Measurements from ENCODE around the gene GLI3.

Gene GLI3

DNA sequence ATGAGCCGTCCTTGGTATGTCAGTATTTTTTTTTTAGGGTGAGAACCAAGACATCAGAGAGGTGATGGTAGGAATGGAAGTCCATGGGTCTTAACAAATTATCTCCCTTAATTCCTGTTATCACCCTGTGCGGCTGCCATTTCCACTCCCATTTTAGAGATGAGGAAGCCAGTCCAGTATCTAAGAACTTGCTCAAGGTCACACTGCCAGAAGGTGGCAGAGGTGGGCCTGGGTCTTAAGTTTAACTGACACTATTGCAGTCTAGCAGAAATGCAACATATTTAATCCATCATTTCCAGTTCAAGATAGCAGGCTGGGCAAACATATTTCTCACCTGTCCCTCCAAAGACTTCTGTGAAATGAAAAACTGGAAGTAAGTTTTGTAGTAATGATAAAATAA lies 108.3 kb downstream of the GLI3 start:
- Histone ChIP-seq H3K27me3 (ENCODE audit: low read depth) (no peaks in the 10 kb centered on the region), H3K4me3 (no peak overlapping the region), H3K9me3 (0 out of 2 replicates have a peak, but pooled peaks cover 6% of the 10 kb centered on the region), H3K36me3 (replicated peaks) (peaks cover 2% of the 10 kb centered on the region; the same call in 1 of the 2 replicates), H3K4me1 (peaks cover 14% of the 10 kb centered on the region)
- peak; percentile 15 to 33 for DNase-seq (ENCODE audit: low spot score in 2 of 2)
- in situ Hi-C loops (cut with MboI; ENCODE audit: low sequenced_read_pairs) = no loop called here

DNA sequence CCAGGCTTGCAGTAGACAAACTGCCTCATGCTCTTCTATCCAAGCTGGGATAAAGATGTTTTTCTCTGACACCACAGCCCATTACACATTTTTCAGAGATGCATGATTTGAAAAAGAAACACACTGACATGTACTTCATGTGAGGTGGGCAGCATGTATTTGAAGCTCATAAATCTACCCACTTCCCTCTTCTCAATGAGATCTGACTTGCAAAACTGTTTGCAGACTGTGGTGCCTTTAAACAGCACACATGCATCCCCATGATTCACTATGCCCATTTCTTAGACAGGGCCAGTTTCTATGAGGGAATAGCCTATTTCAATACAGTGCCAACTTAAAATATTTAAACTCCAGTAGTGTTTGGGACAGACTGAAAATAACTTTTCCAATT lies 109.8 kb downstream of the GLI3 start:
- in situ Hi-C loops (cut with MboI; ENCODE audit: low sequenced_read_pairs) = no loop called here
- Histone ChIP-seq H3K27me3 (ENCODE audit: low read depth) (no peaks in the 10 kb centered on the region), H3K4me1 (peaks cover 13% of the 10 kb centered on the region), H3K36me3 (replicated peaks) (peaks cover 2% of the 10 kb centered on the region; the same call in 1 of the 2 replicates), H3K4me3 (no peak overlapping the region), H3K9me3 (0 out of 2 replicates have a peak, but pooled peaks cover 6% of the 10 kb centered on the region)
- DNase-seq (ENCODE audit: low spot score in 2 of 2) = no peak

DNA sequence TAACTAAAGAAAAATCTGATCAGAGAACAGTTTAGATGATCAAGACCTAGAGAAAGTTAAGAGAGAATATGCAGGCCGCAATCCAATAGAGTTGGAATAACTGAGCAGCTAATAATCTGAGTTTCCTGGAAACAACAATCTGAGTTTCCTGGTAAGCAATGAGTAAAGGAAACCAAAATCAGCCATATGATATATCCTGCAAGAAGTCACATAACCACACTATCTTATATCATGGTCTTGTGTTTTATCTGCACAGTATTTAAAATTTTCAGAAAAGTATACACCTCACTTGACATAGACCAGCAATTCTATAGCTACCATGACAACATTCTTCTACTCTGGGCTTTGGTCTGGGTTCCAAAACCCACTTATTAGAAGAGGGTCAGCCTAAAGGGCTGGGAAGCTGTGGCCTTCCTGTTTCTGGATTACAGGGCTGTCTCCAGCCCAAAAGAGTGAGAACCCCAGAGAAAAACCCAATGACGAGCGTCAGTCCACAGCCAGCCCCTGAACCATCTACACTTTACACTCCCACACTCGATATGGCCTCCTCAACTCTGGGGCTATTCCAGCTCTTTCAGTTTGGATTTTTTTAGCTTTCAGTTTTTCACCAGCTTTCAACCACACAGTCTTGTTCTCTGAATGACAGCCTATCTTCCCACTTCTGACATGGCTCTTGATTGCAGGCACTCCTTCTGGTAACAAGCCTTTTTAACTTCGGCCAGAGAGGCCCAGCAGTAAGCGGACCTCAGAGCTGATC lies 110.4 kb downstream of the GLI3 start:
- in situ Hi-C loops (cut with MboI; ENCODE audit: low sequenced_read_pairs) = no loop called here

DNA sequence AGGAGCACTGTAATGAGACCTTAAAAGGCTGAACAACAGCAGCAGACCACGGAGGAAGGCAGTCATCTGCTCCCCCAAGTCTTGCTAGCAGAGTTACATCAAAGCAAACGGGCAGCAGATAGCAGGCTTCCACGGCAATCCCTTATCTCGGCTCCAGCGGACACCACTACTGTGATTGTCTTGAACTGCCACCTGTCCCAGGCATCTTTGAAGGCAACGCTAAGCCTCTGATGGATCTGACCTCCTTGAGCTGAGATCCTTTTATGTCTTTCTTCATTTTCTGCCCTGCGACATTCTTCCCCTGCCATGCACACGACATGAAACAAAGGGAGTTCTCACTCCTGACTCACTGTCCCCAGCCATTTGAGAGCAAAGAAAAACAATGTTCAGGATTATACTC lies 111.7 kb downstream of the GLI3 start:
- Histone ChIP-seq H3K36me3 (replicated peaks) (no peaks in the 10 kb centered on the region), H3K27me3 (ENCODE audit: low read depth) (no peaks in the 10 kb centered on the region)
- in situ Hi-C loops (cut with MboI; ENCODE audit: low sequenced_read_pairs) = no loop called here

More for the DNA sequence above, 110.4 kb downstream of the GLI3 start:
- no peak for DNase-seq (ENCODE audit: low spot score in 2 of 2)
- no peak overlapping the region for H3K4me3 ChIP-seq
- H3K36me3 ChIP-seq (replicated peaks) = peaks cover 2% of the 10 kb centered on the region; the same call in 1 of the 2 replicates
- 0 out of 2 replicates have a peak, but pooled peaks cover 6% of the 10 kb centered on the region for H3K9me3 ChIP-seq
- no peaks in the 10 kb centered on the region for H3K27me3 ChIP-seq (ENCODE audit: low read depth)
- peaks cover 14% of the 10 kb centered on the region for H3K4me1 ChIP-seq

DNA sequence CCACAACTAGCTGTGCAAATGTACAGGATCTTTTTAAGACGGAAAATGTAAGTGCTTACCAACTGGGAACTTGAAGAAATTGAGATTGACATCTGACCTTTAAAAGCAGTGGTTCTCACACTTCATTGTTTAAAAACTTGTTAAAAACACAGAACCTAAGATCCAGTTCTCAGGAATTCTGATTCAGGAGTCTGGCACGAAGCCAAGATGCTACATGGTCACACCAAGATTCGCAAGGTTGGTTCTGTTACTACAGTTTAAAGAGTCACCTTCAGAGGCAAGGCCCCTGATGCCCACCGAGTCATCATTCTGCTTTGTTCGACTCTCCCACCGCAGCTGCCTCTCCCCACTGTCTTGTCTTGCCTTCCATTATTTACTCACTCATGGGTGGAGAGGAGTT lies 113.3 kb downstream of the GLI3 start:
- Histone ChIP-seq H3K4me3 (no peak overlapping the region), H3K36me3 (replicated peaks) (no peaks in the 10 kb centered on the region), H3K27me3 (ENCODE audit: low read depth) (no peaks in the 10 kb centered on the region), H3K4me1 (peaks cover 14% of the 10 kb centered on the region), H3K9me3 (no peaks in the 10 kb centered on the region)
- in situ Hi-C loops (cut with MboI; ENCODE audit: low sequenced_read_pairs) = no loop called here
- no peak for DNase-seq (ENCODE audit: low spot score in 2 of 2)

More for the DNA sequence above, 111.7 kb downstream of the GLI3 start:
- Histone ChIP-seq H3K4me3 (no peak overlapping the region), H3K4me1 (peaks cover 14% of the 10 kb centered on the region), H3K9me3 (no peaks in the 10 kb centered on the region)
- no peak for DNase-seq (ENCODE audit: low spot score in 2 of 2)

DNA sequence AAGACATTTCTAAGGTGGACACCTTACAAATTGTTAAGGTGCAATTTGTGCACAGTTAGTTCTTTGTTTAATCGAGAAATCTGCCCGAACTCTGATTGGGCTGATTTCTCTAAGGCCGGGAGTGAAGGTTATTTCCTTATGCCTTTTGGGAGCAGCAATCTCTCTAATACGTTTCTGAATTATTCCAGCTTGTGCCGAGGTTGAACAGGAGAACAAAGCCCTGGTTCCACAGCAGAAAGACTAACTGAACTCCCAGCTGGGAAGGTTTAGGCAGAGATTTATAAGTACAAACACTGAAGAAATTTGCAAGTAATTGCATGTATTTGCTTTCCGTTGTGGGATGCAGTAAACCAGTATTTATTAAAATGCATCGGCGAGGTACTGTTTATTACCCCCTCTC lies 116.8 kb downstream of the GLI3 start:
- Histone ChIP-seq H3K4me1 (peaks cover 10% of the 10 kb centered on the region), H3K4me3 (no peak overlapping the region), H3K9me3 (no peaks in the 10 kb centered on the region), H3K36me3 (replicated peaks) (no peaks in the 10 kb centered on the region), H3K27me3 (ENCODE audit: low read depth) (no peaks in the 10 kb centered on the region)
- in situ Hi-C loops (cut with MboI; ENCODE audit: low sequenced_read_pairs) = no loop called here
- DNase-seq (ENCODE audit: low spot score in 2 of 2) = no peak

DNA sequence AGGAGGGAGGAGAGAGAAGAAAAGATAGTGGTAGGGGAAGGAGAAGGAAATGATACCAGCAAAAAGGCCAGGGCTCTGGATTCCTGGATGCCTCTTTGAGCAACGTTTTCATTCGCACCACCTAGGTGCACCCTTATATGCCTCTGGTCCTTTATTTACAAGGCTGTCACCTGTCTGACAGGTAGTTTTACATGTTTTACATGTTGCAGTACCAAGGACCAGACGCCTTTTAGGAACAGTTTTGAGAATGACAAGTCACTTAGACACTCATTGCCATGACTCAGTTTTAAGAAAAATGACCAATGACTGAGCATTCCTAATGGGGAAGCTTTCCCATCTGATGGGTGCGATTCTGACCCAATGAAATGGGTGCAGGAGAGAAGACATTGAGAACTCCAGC lies 119.8 kb downstream of the GLI3 start:
- Histone ChIP-seq H3K4me1 (peaks cover under 1% of the 10 kb centered on the region), H3K36me3 (replicated peaks) (no peaks in the 10 kb centered on the region), H3K27me3 (ENCODE audit: low read depth) (no peaks in the 10 kb centered on the region), H3K4me3 (no peak overlapping the region), H3K9me3 (no peaks in the 10 kb centered on the region)
- no peak for DNase-seq (ENCODE audit: low spot score in 2 of 2)
- in situ Hi-C loops (cut with MboI; ENCODE audit: low sequenced_read_pairs) = no loop called here

DNA sequence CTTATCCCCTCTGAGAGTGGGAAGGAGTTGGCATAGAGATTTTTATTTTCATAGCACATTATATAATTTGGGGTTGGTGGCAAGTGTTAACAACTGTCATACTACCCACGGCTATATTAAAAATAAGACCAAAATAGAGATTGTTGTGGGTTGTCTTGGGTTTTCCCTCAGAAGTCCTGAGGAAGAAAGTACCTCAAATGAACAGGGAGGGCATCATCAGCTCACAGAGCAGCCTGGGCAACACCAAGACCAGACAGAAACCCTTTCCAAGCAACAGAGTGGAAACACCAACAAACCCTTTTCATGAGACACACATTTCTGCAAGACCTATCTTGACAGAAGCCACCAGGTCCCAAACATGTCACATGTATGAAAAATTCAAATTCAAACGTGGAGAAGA lies 121.2 kb downstream of the GLI3 start:
- no peaks in the 10 kb centered on the region for H3K27me3 ChIP-seq (ENCODE audit: low read depth)
- DNase-seq (ENCODE audit: low spot score in 2 of 2) = no peak
- no peaks in the 10 kb centered on the region for H3K36me3 ChIP-seq (replicated peaks)
- no peaks in the 10 kb centered on the region for H3K9me3 ChIP-seq
- in situ Hi-C loops (cut with MboI; ENCODE audit: low sequenced_read_pairs) = no loop called here
- H3K4me1 ChIP-seq = no peaks in the 10 kb centered on the region
- no peak overlapping the region for H3K4me3 ChIP-seq

DNA sequence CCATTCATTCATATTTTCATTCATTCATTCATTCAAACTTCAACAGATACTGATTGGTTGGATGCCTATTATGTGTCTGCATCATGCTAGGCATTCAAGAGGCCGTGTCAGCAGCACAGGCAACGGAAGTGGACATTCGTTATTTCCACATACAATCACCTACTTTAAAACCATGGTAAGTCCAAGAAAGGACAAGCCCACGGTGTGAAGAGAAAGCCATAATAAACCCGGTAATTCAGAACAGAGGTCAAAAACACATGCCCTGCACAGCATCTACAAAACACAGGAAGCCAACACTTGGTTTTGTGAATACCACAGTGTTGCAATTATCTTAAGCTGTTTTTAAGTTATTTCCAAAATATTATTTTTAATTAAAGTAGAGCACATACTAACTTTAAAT lies 126.7 kb downstream of the GLI3 start:
- in situ Hi-C loops (cut with MboI; ENCODE audit: low sequenced_read_pairs) = no loop called here
- Histone ChIP-seq H3K36me3 (replicated peaks) (no peaks in the 10 kb centered on the region; the same call in 1 of the 2 replicates), H3K4me1 (peaks cover 49% of the 10 kb centered on the region), H3K4me3 (no peak overlapping the region), H3K9me3 (no peaks in the 10 kb centered on the region), H3K27me3 (ENCODE audit: low read depth) (no peaks in the 10 kb centered on the region)
- no peak for DNase-seq (ENCODE audit: low spot score in 2 of 2)

DNA sequence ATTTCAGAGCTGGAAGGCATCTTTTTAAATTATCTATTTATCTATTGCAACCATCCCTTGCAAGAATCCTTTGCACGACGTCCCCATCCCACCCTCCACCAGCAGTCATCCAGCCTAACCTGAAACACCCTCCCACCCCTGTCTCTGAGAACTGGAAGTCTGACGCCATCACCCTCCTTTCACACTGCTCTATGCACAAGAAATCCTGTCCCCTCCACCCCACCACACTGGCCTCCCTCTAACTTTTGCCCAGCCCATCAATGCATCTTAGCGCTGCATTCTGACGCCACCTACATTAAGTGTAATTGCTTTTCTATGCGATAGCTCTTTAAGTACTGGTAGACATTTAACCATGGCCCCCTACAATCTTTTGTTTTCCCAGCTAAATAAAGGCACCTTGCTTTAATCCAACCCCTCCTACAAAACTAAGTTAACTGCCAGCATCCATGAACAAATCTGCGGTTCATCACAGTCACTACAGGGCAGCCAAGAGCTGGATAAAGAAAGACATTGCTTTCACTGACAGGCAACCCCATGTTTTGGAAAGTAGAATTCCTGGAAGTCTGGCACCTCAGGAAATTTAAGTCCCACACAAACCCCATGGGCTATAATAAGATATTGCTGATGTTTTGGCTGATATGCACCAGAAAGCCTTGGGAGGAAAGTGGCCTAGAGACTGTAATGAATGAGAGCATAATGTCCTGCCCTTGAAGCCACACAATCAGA lies 128.0 kb downstream of the GLI3 start:
- no peaks in the 10 kb centered on the region; the same call in 1 of the 2 replicates for H3K36me3 ChIP-seq (replicated peaks)
- no peak overlapping the region for H3K4me3 ChIP-seq
- no peaks in the 10 kb centered on the region for H3K27me3 ChIP-seq (ENCODE audit: low read depth)
- no peaks in the 10 kb centered on the region for H3K9me3 ChIP-seq
- peak in 1 of 2 experiments; percentile 58 for DNase-seq (ENCODE audit: low spot score in 2 of 2)
- peaks cover 49% of the 10 kb centered on the region for H3K4me1 ChIP-seq
- in situ Hi-C loops (cut with MboI; ENCODE audit: low sequenced_read_pairs) = no loop called here

DNA sequence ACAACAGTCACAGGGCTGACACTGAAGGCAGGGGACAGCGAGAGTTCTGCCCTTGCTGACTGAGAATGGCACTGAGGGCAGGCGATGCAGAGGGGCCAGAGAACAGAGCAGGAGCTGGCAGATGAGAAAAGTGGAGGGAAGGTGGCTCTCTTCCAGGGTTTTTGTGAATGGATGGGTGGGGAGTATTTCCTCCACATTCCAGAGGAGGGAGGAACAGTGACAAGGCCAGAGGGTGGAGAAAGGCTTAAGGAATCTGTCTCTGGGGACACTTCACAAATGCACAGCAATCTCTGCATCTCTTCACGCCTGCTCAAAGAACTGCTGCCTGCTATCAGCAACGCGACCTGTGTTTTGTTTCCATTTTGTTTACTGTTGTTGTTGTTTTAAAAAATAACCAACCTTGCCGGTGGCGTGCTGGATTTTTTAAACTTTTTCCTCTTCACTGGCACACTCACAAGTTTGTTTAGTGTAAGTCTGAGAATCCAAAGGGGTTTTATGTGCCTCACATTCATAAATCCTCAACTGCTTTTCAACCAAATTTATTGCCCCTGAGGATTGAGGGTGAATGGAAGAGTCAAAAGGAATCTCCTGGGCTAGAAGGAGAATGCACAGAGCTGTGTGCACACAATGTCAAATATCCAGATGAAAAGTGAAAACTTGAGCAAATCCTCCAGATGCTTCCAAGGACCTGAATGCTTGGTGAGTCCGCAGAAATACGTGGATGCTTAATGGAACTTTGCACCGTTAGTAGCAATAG lies 129.3 kb downstream of the GLI3 start:
- Histone ChIP-seq H3K36me3 (replicated peaks) (no peaks in the 10 kb centered on the region; the same call in 1 of the 2 replicates), H3K27me3 (ENCODE audit: low read depth) (no peaks in the 10 kb centered on the region), H3K4me3 (no peak overlapping the region), H3K9me3 (no peaks in the 10 kb centered on the region), H3K4me1 (peaks cover 49% of the 10 kb centered on the region)
- DNase-seq (ENCODE audit: low spot score in 2 of 2) = peak; percentile 82 to 94
- in situ Hi-C loops (cut with MboI; ENCODE audit: low sequenced_read_pairs) = no loop called here

DNA sequence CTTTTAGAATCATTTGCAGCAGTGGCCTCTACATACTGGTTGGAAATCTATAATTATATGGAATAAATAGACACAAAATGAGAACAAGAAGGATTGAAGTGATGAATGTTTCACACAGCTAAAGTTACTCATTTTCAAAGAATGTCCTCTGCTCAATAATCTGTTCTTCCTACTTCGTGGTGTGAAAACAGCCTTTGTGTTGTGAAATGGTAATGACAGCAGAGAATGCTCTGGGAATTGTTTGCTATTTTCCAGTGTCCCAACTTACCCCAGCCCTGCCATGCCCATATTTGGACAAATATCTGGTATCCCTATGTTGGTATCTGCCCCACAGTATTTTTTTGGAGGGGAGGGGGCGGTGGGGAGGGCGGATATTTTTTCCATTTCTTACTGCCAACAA lies 130.4 kb downstream of the GLI3 start:
- DNase-seq (ENCODE audit: low spot score in 2 of 2) = no peak
- Histone ChIP-seq H3K36me3 (replicated peaks) (no peaks in the 10 kb centered on the region; the same call in 1 of the 2 replicates), H3K9me3 (no peaks in the 10 kb centered on the region), H3K27me3 (ENCODE audit: low read depth) (no peaks in the 10 kb centered on the region), H3K4me1 (peaks cover 49% of the 10 kb centered on the region), H3K4me3 (no peak overlapping the region)
- in situ Hi-C loops (cut with MboI; ENCODE audit: low sequenced_read_pairs) = no loop called here

DNA sequence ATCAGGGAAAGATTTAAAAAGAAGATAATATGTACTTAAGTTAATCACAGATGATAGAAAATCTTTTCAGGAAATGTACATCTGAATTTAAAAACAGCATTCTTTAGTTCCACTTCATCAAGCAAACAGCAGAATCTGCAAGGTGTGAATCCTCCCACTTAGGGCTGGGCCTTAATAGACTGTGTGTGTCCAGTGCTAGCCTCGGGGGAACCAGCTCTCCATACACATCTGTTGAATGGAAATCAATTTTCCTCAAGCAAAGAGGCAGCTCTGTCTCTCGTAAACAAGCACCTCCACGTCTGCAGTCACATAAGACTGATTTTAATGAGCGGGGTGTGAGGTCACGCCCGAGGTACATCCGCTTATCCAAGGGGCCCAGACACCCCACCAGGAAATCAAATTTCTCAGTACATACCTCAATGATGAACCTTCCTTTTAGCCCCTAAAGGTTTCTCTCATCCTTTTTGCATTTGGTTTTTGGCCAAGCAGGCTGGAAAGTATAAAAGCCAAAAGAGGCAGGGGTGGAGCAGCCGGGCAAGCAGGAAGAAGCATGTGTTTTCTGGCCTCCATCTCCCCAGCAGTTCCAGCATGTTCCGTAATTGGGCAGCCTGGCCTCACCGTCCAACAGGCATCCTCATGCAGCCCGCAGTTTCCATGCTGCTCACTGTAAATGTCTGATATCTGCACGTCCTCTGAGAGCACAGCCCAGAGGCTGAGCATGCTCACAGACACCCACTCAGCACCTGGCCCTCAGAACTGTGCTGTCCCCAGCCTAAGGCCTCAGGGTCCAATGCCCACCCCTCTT lies 131.3 kb downstream of the GLI3 start:
- no peak for DNase-seq (ENCODE audit: low spot score in 2 of 2)
- in situ Hi-C loops (cut with MboI; ENCODE audit: low sequenced_read_pairs) = no loop called here
- Histone ChIP-seq H3K9me3 (no peaks in the 10 kb centered on the region), H3K27me3 (ENCODE audit: low read depth) (no peaks in the 10 kb centered on the region), H3K4me3 (no peak overlapping the region), H3K36me3 (replicated peaks) (no peaks in the 10 kb centered on the region; the same call in 1 of the 2 replicates), H3K4me1 (peaks cover 49% of the 10 kb centered on the region)

Measured in HAP-1 (cell line).